Measurements from ENCODE around the gene ANKRD11. TPM values are rescaled to one million over a fixed set of nuclear protein-coding genes. Genes with fewer than 3 reads are reported as not detected.
"Not testable (repeated sequence)": the region's sequence is repeated elsewhere in the genome, so short reads cannot be mapped to it uniquely, and the experiment has no call there.

The ANKRD11 gene
- total RNA-seq, 4 donors from 2014 or later = 67.0 to 107 (median 88.9) TPM

- no peaks in the 10 kb centered on the region for H3K36me3 ChIP-seq
- H3K27me3 ChIP-seq = no peaks in the 10 kb centered on the region
- WGBS, 2 donors (ENCODE audit: low coverage in 1 of 2) = 57 to 76% methylated on average over 2 to 6 of the region's 7 CpGs
- no peak overlapping the region for H3K4me3 ChIP-seq
- H3K9me3 ChIP-seq = no peaks in the 10 kb centered on the region
- H3K4me1 ChIP-seq = peaks cover 0 to 67% (median 9%) of the 10 kb centered on the region in 3 donors
- no peak for ATAC-seq
- H3K27ac ChIP-seq = no peak overlapping the region
- TF ChIP-seq POLR2AphosphoS5 (IDR thresholded peaks at IDR 0.05) (no peak), EP300 (IDR thresholded peaks at IDR 0.05) (no peak), POLR2A (IDR thresholded peaks at IDR 0.05) (no peak), CTCF (IDR thresholded peaks at IDR 0.05) (no peak)
Observed at GRCh38 chr16:89458551-89458950, 31.8 kb downstream of the ANKRD11 start.

- Histone ChIP-seq H3K36me3 (no peaks in the 10 kb centered on the region), H3K4me1 (peaks cover 0 to 82% (median 18%) of the 10 kb centered on the region in 3 donors), H3K4me3 (no peak overlapping the region), H3K27me3 (no peaks in the 10 kb centered on the region), H3K9me3 (no peaks in the 10 kb centered on the region), H3K27ac (no peak overlapping the region)
- ATAC-seq = no peak
- 72 to 85% methylated on average over 6 to 12 of the region's 12 CpGs for WGBS, 2 donors (ENCODE audit: low coverage in 1 of 2)
- TF ChIP-seq POLR2A (IDR thresholded peaks at IDR 0.05) (no peak), CTCF (IDR thresholded peaks at IDR 0.05) (no peak), EP300 (IDR thresholded peaks at IDR 0.05) (no peak), POLR2AphosphoS5 (IDR thresholded peaks at IDR 0.05) (no peak)
Observed at GRCh38 chr16:89456419-89456959, 33.9 kb downstream of the ANKRD11 start.

GRCh38 chr16:89455692-89456091, 34.7 kb downstream of the ANKRD11 start:
- no peaks in the 10 kb centered on the region for H3K27me3 ChIP-seq
- peaks cover 0 to 84% (median 18%) of the 10 kb centered on the region in 3 donors for H3K4me1 ChIP-seq
- no peaks in the 10 kb centered on the region for H3K9me3 ChIP-seq
- H3K4me3 ChIP-seq = no peak overlapping the region
- 91 to 100% methylated on average over 1 of the region's 2 CpGs for WGBS, 2 donors (ENCODE audit: low coverage in 1 of 2)
- TF ChIP-seq POLR2AphosphoS5 (IDR thresholded peaks at IDR 0.05) (no peak), EP300 (IDR thresholded peaks at IDR 0.05) (no peak), POLR2A (IDR thresholded peaks at IDR 0.05) (no peak), CTCF (IDR thresholded peaks at IDR 0.05) (no peak)
- H3K27ac ChIP-seq = no peak overlapping the region
- no peak for ATAC-seq
- no peaks in the 10 kb centered on the region for H3K36me3 ChIP-seq

- peaks cover 0 to 84% (median 18%) of the 10 kb centered on the region in 3 donors for H3K4me1 ChIP-seq
- H3K9me3 ChIP-seq = no peaks in the 10 kb centered on the region
- H3K36me3 ChIP-seq = no peaks in the 10 kb centered on the region
- TF ChIP-seq POLR2A (IDR thresholded peaks at IDR 0.05) (no peak), CTCF (IDR thresholded peaks at IDR 0.05) (no peak), EP300 (IDR thresholded peaks at IDR 0.05) (no peak), POLR2AphosphoS5 (IDR thresholded peaks at IDR 0.05) (no peak)
- no CpG with 5 or more reads among the region's 2 CpGs for WGBS, 2 donors (ENCODE audit: low coverage in 1 of 2)
- H3K27ac ChIP-seq = no peak overlapping the region
- H3K4me3 ChIP-seq = no peak overlapping the region
- H3K27me3 ChIP-seq = no peaks in the 10 kb centered on the region
- ATAC-seq = no peak
Observed at GRCh38 chr16:89455178-89455577, 35.2 kb downstream of the ANKRD11 start.

GRCh38 chr16:89454378-89455125, 35.8 kb downstream of the ANKRD11 start:
- H3K36me3 ChIP-seq, H3K27me3 ChIP-seq, H3K4me3 ChIP-seq, H3K9me3 ChIP-seq, H3K27ac ChIP-seq, ATAC-seq: not testable (repeated sequence)
- peaks cover 0 to 84% (median 20%) of the 10 kb centered on the region in 3 donors for H3K4me1 ChIP-seq
- WGBS, 2 donors (ENCODE audit: low coverage in 1 of 2) = 89 to 93% methylated on average over 2 of the region's 3 CpGs
